A549 treated with CORT108297 at 1 μM for 4 hours (cell line): ENCODE data around the gene C1GALT1. TPM values are rescaled to one million over a fixed set of nuclear protein-coding genes. Genes with fewer than 3 reads are reported as not detected.

Source experiments
- total RNA-seq: library from RNA; stranded (reverse); fragments of 200-300 nt; extraction: Qiagen RNA extraction; gene quantifications from 5 replicates; pipeline ENCODE4 v1.2.3, GENCODE V29; 2022

Gene C1GALT1
- total RNA-seq, result 29.2 to 34.3 TPM (median 32.0 TPM) in 5 replicates

GRCh38 chr7:7182156-7183060, at the start of gene C1GALT1:
Gene C1GALT1 (plus strand): TSS chr7:7182544. CDS start chr7:7234320, 51,776 bp downstream.

